Measurements from ENCODE around the gene COL3A1.

GRCh38 chr2:189024901-189025618 lies 50.9 kb downstream of the COL3A1 start:
- TF ChIP-seq, protein P1, sequence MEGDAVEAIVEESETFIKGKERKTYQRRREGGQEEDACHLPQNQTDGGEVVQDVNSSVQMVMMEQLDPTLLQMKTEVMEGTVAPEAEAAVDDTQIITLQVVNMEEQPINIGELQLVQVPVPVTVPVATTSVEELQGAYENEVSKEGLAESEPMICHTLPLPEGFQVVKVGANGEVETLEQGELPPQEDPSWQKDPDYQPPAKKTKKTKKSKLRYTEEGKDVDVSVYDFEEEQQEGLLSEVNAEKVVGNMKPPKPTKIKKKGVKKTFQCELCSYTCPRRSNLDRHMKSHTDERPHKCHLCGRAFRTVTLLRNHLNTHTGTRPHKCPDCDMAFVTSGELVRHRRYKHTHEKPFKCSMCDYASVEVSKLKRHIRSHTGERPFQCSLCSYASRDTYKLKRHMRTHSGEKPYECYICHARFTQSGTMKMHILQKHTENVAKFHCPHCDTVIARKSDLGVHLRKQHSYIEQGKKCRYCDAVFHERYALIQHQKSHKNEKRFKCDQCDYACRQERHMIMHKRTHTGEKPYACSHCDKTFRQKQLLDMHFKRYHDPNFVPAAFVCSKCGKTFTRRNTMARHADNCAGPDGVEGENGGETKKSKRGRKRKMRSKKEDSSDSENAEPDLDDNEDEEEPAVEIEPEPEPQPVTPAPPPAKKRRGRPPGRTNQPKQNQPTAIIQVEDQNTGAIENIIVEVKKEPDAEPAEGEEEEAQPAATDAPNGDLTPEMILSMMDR (IDR thresholded peaks at IDR 0.05) = peak; percentile 63
- TF ChIP-seq EZH2 (IDR thresholded peaks at IDR 0.05) = no peak
